IMR-90 (cell line): ENCODE measurements around the gene CERKL. TPM values are rescaled to one million over a fixed set of nuclear protein-coding genes. Genes with fewer than 3 reads are reported as not detected.

Experiments used
- ATAC-seq: fragments of 200-7000 bp; cut with Tn5 transposase; 2 replicates; pipeline ENCODE4 v1.9.1; 2020; ENCODE audit warnings: low read depth, mild to moderate bottlenecking, moderate library complexity
- BruUV-seq: library from RNA; stranded (reverse); fragments of 400-500 nt; replicated peaks from 2 replicates; lab custom pipeline; 2021; lab: Mats Ljungman, UMichigan
- CTCF ChIA-PET: fragments of 300-600 bp; formaldehyde crosslinking; extraction: SDS; loops from one replicate; lab custom pipeline; 2021; ENCODE audit warnings: antibody characterized with exemption; lab: Yijun Ruan, JAX
- POLR2A ChIA-PET: fragments of 300-600 bp; sonication (Branson Sonifier 250); formaldehyde crosslinking; loops from one replicate; lab custom pipeline; 2022; ENCODE audit warnings: antibody characterized with exemption; ENCODE audit not compliant: unreplicated experiment; lab: Charles Lee
- DNase-seq: peaks from one replicate; pipeline ENCODE4 v3.0.0; 2013
- H2AFZ ChIP-seq: replicated peaks from 2 replicates; pipeline ENCODE3; 2013; ENCODE audit warnings: low read length, mild to moderate bottlenecking; ENCODE audit not compliant: poor library complexity
- H2AK5ac ChIP-seq: 2 replicates; pipeline ENCODE4 v1.6.1; 2013; ENCODE audit warnings: low read depth, low read length, inconsistent platforms
- H2AK9ac ChIP-seq: replicated peaks from 2 replicates; pipeline ENCODE3; 2013; ENCODE audit warnings: mild to moderate bottlenecking, low read depth, low read length, moderate library complexity; ENCODE audit not compliant: poor library complexity
- H2BK120ac ChIP-seq: 2 replicates; pipeline ENCODE4 v1.6.1; 2013; ENCODE audit warnings: low read depth, low read length, inconsistent platforms
- H2BK15ac ChIP-seq: 3 replicates; pipeline ENCODE4 v1.6.1; 2013; ENCODE audit warnings: low read depth, low read length, inconsistent platforms
- H2BK20ac ChIP-seq: 2 replicates; pipeline ENCODE4 v1.6.1; 2013; ENCODE audit warnings: low read depth, mild to moderate bottlenecking, inconsistent platforms, low read length, moderate library complexity
- H2BK5ac ChIP-seq: 2 replicates; pipeline ENCODE4 v1.6.1; 2013; ENCODE audit warnings: mild to moderate bottlenecking, low read depth, low read length, inconsistent platforms; ENCODE audit not compliant: poor library complexity, severe bottlenecking
- H3K14ac ChIP-seq: replicated peaks from 2 replicates; pipeline ENCODE4 v1.6.1; 2013; ENCODE audit warnings: low read depth, low read length, inconsistent platforms
- H3K18ac ChIP-seq: 2 replicates; pipeline ENCODE4 v1.6.1; 2013; ENCODE audit warnings: low read depth, low read length, control low read depth
- H3K23ac ChIP-seq: 2 replicates; pipeline ENCODE4 v1.6.1; 2013; ENCODE audit warnings: low read depth, low read length, inconsistent platforms
- H3K27ac ChIP-seq: 2 replicates; pipeline ENCODE4 v1.5.1; 2013; ENCODE audit warnings: mild to moderate bottlenecking, control low read depth, low read length; ENCODE audit not compliant: insufficient read depth
- H3K27me3 ChIP-seq: 2 replicates; pipeline ENCODE4 v1.6.1; 2013; ENCODE audit warnings: low read length; ENCODE audit not compliant: control insufficient read depth, insufficient read depth
- H3K36me3 ChIP-seq: 2 replicates; pipeline ENCODE4 v1.6.1; 2013; ENCODE audit warnings: low read length, mixed read lengths; ENCODE audit not compliant: control insufficient read depth, insufficient read depth
- H3K4ac ChIP-seq: 2 replicates; pipeline ENCODE4 v1.6.1; 2013; ENCODE audit warnings: low read depth, low read length, inconsistent platforms
- H3K4me1 ChIP-seq: 2 replicates; pipeline ENCODE4 v1.6.1; 2013; ENCODE audit warnings: low read length, mixed read lengths; ENCODE audit not compliant: control insufficient read depth, insufficient read depth
- H3K4me2 ChIP-seq: 2 replicates; pipeline ENCODE4 v1.6.1; 2013; ENCODE audit warnings: low read depth, mild to moderate bottlenecking, control low read depth, low read length, moderate library complexity
- H3K4me3 ChIP-seq: 2 replicates; pipeline ENCODE4 v1.5.1; 2013; ENCODE audit warnings: low read depth, mild to moderate bottlenecking, control low read depth, low read length, moderate library complexity; ENCODE audit not compliant: insufficient read depth
- H3K56ac ChIP-seq: 2 replicates; pipeline ENCODE4 v1.6.1; 2013; ENCODE audit warnings: low read length, inconsistent platforms; ENCODE audit not compliant: insufficient read depth; ENCODE audit errors: extremely low read depth
- H3K79me1 ChIP-seq, 2 experiments: 2 replicates each; pipeline ENCODE4 v1.6.1; 2013; ENCODE audit warnings: low read length in 2 of 2, inconsistent platforms in 1 of 2, low read depth in 1 of 2
- H3K9ac ChIP-seq: 2 replicates; pipeline ENCODE4 v1.6.1; 2013; ENCODE audit warnings: low read depth, low read length, control low read depth
- H3K9me1 ChIP-seq: 2 replicates; pipeline ENCODE4 v1.6.1; 2013; ENCODE audit warnings: low read length, inconsistent platforms; ENCODE audit not compliant: insufficient read depth
- H3K9me3 ChIP-seq: 2 replicates; pipeline ENCODE4 v1.6.1; 2013; ENCODE audit warnings: low read length; ENCODE audit not compliant: control insufficient read depth, insufficient read depth
- H4K20me1 ChIP-seq: 2 replicates; pipeline ENCODE4 v1.6.1; 2013; ENCODE audit warnings: low read length, inconsistent platforms; ENCODE audit not compliant: insufficient read depth
- H4K5ac ChIP-seq: 2 replicates; pipeline ENCODE4 v1.6.1; 2013; ENCODE audit warnings: mild to moderate bottlenecking, low read depth, low read length, control low read depth
- H4K8ac ChIP-seq, 2 experiments: 2 replicates each; pipeline ENCODE4 v1.6.1; 2013; ENCODE audit warnings: low read depth in 2 of 2, low read length in 2 of 2, control low read depth in 1 of 2, inconsistent platforms in 1 of 2
- H4K91ac ChIP-seq: 2 replicates; pipeline ENCODE4 v1.6.1; 2013; ENCODE audit warnings: low read depth, low read length, inconsistent platforms; ENCODE audit not compliant: insufficient read depth
- BHLHE40 ChIP-seq: fragments of 150-350 bp; IDR thresholded peaks from 2 replicates; pipeline ENCODE4 v1.6.1; 2016; ENCODE audit warnings: mild to moderate bottlenecking, low read depth, low read length
- CEBPB ChIP-seq: IDR thresholded peaks from 2 replicates; pipeline ENCODE4 v1.6.1; 2012; ENCODE audit warnings: low read depth, low read length, improper control_type of control experiment
- CHD1 ChIP-seq: IDR thresholded peaks from 2 replicates; pipeline ENCODE4 v1.6.1; 2012; ENCODE audit warnings: low read depth, low read length, improper control_type of control experiment
- FOS ChIP-seq: fragments of 150-350 bp; IDR thresholded peaks from 2 replicates; pipeline ENCODE4 v1.6.1; 2016; ENCODE audit warnings: low read depth, low read length
- MAFK ChIP-seq: IDR thresholded peaks from 2 replicates; pipeline ENCODE4 v1.6.1; 2012; ENCODE audit warnings: low read depth, low read length, improper control_type of control experiment
- MAZ ChIP-seq: IDR thresholded peaks from 2 replicates; pipeline ENCODE4 v1.6.1; 2012; ENCODE audit warnings: low read depth, mild to moderate bottlenecking, low read length, improper control_type of control experiment, moderate library complexity, borderline replicate concordance
- MXI1 ChIP-seq: IDR thresholded peaks from 2 replicates; pipeline ENCODE4 v1.6.1; 2012; ENCODE audit warnings: low read depth, mild to moderate bottlenecking, low read length, moderate library complexity, borderline replicate concordance
- NFE2L2 ChIP-seq: fragments of 150-350 bp; IDR thresholded peaks from 2 replicates; pipeline ENCODE4 v1.6.1; 2016; ENCODE audit warnings: low read depth, mild to moderate bottlenecking, low read length
- POLR2A ChIP-seq: IDR thresholded peaks from 2 replicates; pipeline ENCODE4 v1.6.1; 2012; ENCODE audit warnings: mild to moderate bottlenecking, low read depth, low read length
- RAD21 ChIP-seq: IDR thresholded peaks from 2 replicates; pipeline ENCODE4 v1.6.1; 2012; ENCODE audit warnings: low read length, improper control_type of control experiment
- RCOR1 ChIP-seq: IDR thresholded peaks from 2 replicates; pipeline ENCODE4 v1.6.1; 2012; ENCODE audit warnings: mild to moderate bottlenecking, low read length, improper control_type of control experiment; ENCODE audit not compliant: insufficient replicate concordance
- RFX5 ChIP-seq: IDR thresholded peaks from 2 replicates; pipeline ENCODE4 v1.8.0; 2012; ENCODE audit warnings: low read depth, mild to moderate bottlenecking, low read length, moderate library complexity
- SMC3 ChIP-seq: fragments of 150-350 bp; IDR thresholded peaks from 2 replicates; pipeline ENCODE4 v1.6.1; 2016; ENCODE audit warnings: low read depth, mild to moderate bottlenecking, antibody characterized with exemption, low read length, moderate library complexity
- USF2 ChIP-seq: fragments of 150-350 bp; IDR thresholded peaks from 2 replicates; pipeline ENCODE4 v1.6.1; 2017; ENCODE audit warnings: mild to moderate bottlenecking, antibody characterized with exemption, low read length, low read depth
- WGBS, 2 experiments: methylation state at CpG; one replicate each; pipeline versions ENCODE4 v1.1.5 to v1.1.7; 2013; ENCODE audit warnings: missing lambda C conversion rate in 2 of 2; ENCODE audit not compliant: insufficient read length in 1 of 2; ENCODE audit errors: extremely low coverage in 2 of 2; 5-methylcytosine and 5-hydroxymethylcytosine counted together
- dilution Hi-C: fragments of 300-500 bp; cut with HindIII; formaldehyde crosslinking; loops from one replicate; pipeline ENCODE4 v1.14.3; 2018; ENCODE audit warnings: low sequenced_read_pairs; ENCODE audit not compliant: unreplicated experiment
- in situ Hi-C: fragments of 300-500 bp; cut with MboI; formaldehyde crosslinking; loops from 3 replicates; pipeline ENCODE4 v1.14.3; 2019; ENCODE audit warnings: low sequenced_read_pairs, inconsistent platforms, mixed read lengths
- intact Hi-C: fragments of 100-400 bp; cut with micrococcal nuclease; formaldehyde crosslinking; loops from 2 replicates; pipeline ENCODE4 v1.10.0; 2022
- polyA plus RNA-seq, 3 experiments: library from polyadenylated mRNA; depleted of rRNA; stranded (reverse); fragments of >200 nt; gene quantifications; 2 replicates each; pipeline ENCODE4 v1.2.3, GENCODE V29; 2012; ENCODE audit warnings: low replicate concordance in 1 of 3
- total RNA-seq: library from RNA; depleted of rRNA; stranded (reverse); fragments of >200 nt; gene quantifications from 2 replicates; pipeline ENCODE4 v1.2.3, GENCODE V29; 2012
- TF ChIP-seq, protein P1 (sequence below): fragments of 150-350 bp; IDR thresholded peaks from 2 replicates; pipeline ENCODE4 v1.6.1; 2016; ENCODE audit warnings: low read depth, mild to moderate bottlenecking, low read length, moderate library complexity, borderline replicate concordance
- TF ChIP-seq, protein P2 (sequence below): conservative IDR thresholded peaks from 2 replicates; pipeline ENCODE4 v1.5.1; 2012; ENCODE audit warnings: mild to moderate bottlenecking, low read depth, low read length, improper control_type of control experiment

Gene CERKL
- total and polyA plus RNA-seq, 2 of the 4 experiments (the other 2 are of a cell fraction): under 0.01 TPM; not detected in 1

- no peak for DNase-seq
- H2AK9ac ChIP-seq: no peak overlapping the region
- ChIA-PET POLR2A (no interaction called here), CTCF (no interaction called here)
- no CpG with 5 or more reads among the region's 4 CpGs for WGBS, 2 experiments
- no peaks in the 10 kb centered on the region for H3K79me1 ChIP-seq
- H4K91ac ChIP-seq: no peak overlapping the region
- no peak overlapping the region for H3K4me2 ChIP-seq
- no peaks in the 10 kb centered on the region for H3K9me3 ChIP-seq
- dilution Hi-C loops: no loop called here
- BruUV-seq: no TSS peak
- TF ChIP-seq RAD21: no peak
- TF ChIP-seq CHD1: no peak
- no peak for TF ChIP-seq USF2
- TF ChIP-seq SMC3: no peak
- TF ChIP-seq MAFK: no peak
- no peak for TF ChIP-seq BHLHE40
- TF ChIP-seq, protein P1, sequence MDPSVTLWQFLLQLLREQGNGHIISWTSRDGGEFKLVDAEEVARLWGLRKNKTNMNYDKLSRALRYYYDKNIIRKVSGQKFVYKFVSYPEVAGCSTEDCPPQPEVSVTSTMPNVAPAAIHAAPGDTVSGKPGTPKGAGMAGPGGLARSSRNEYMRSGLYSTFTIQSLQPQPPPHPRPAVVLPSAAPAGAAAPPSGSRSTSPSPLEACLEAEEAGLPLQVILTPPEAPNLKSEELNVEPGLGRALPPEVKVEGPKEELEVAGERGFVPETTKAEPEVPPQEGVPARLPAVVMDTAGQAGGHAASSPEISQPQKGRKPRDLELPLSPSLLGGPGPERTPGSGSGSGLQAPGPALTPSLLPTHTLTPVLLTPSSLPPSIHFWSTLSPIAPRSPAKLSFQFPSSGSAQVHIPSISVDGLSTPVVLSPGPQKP: no peak
- no peak for TF ChIP-seq NFE2L2
- no peak for TF ChIP-seq RCOR1
- TF ChIP-seq MAZ: no peak
- no peak for TF ChIP-seq CEBPB
- no peak for TF ChIP-seq POLR2A
- TF ChIP-seq, protein P2, sequence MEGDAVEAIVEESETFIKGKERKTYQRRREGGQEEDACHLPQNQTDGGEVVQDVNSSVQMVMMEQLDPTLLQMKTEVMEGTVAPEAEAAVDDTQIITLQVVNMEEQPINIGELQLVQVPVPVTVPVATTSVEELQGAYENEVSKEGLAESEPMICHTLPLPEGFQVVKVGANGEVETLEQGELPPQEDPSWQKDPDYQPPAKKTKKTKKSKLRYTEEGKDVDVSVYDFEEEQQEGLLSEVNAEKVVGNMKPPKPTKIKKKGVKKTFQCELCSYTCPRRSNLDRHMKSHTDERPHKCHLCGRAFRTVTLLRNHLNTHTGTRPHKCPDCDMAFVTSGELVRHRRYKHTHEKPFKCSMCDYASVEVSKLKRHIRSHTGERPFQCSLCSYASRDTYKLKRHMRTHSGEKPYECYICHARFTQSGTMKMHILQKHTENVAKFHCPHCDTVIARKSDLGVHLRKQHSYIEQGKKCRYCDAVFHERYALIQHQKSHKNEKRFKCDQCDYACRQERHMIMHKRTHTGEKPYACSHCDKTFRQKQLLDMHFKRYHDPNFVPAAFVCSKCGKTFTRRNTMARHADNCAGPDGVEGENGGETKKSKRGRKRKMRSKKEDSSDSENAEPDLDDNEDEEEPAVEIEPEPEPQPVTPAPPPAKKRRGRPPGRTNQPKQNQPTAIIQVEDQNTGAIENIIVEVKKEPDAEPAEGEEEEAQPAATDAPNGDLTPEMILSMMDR: no peak
- no peak for TF ChIP-seq RFX5
- TF ChIP-seq MXI1: no peak
- no peak for TF ChIP-seq FOS
- no peak overlapping the region for H2BK120ac ChIP-seq
- no peaks in the 10 kb centered on the region for H4K20me1 ChIP-seq
- no peak overlapping the region for H3K14ac ChIP-seq
- no peak overlapping the region for H4K8ac ChIP-seq
- no peak for ATAC-seq
- no peak overlapping the region for H3K9ac ChIP-seq
- H2BK20ac ChIP-seq: no peak overlapping the region
- no peaks in the 10 kb centered on the region for H3K4me1 ChIP-seq
- no peak overlapping the region for H3K18ac ChIP-seq
- no peaks in the 10 kb centered on the region for H3K9me1 ChIP-seq
- H2BK5ac ChIP-seq: no peak overlapping the region
- no peak overlapping the region for H3K4me3 ChIP-seq
- no peaks in the 10 kb centered on the region for H3K27me3 ChIP-seq
- in situ Hi-C loops: no loop called here
- H3K56ac ChIP-seq: no peak overlapping the region
- peaks cover 2% of the 10 kb centered on the region; the same call in 1 of the 2 replicates for H3K36me3 ChIP-seq
- H3K23ac ChIP-seq: no peak overlapping the region
- H3K27ac ChIP-seq: no peak overlapping the region
- no peak overlapping the region for H2AFZ ChIP-seq
- H3K4ac ChIP-seq: no peak overlapping the region
- intact Hi-C loops: no loop called here
- no peak overlapping the region for H4K5ac ChIP-seq
- no peak overlapping the region for H2AK5ac ChIP-seq
- H2BK15ac ChIP-seq: no peak overlapping the region
Observed at GRCh38 chr2:181500201-181500600, 156.7 kb downstream of the CERKL start.
